ENCODE data around the gene GNB5. TPM values are rescaled to one million over a fixed set of nuclear protein-coding genes. Genes with fewer than 3 reads are reported as not detected.

The GNB5 gene
- total RNA-seq, 1 experiment from 2014 or later, result 29.8 TPM

DNA sequence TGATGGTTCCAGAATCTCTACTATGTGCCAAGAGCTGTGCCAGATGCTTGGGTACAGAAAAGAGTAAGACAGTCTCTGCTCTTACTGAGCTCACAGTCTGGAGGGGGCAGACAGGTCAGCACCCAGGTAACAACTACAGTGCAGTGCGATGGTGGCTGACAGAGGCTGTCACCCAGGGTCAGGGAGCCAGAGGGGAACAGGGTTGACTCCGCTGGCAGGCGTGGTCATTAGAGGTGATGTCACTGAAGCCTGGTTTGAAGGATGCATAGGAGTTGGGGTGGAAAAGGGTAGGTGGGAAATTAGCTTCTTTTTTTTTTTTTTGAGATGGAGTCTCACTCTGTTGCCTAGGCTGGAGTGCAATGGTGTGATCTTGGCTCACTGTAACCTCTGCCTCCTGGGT, 31.5 kb downstream of the GNB5 start:
- Histone ChIP-seq H3K79me2 (ENCODE audit: insufficient read depth, low read length) (no peaks in the 10 kb centered on the region), H4K8ac (replicated peaks; ENCODE audit: insufficient read length, low read depth, low read length) (no peak overlapping the region), H2BK15ac (ENCODE audit: low read depth, low read length) (no peak overlapping the region), H3K27me3 (ENCODE audit: insufficient read depth, low read length) (no peaks in the 10 kb centered on the region), H3K18ac (ENCODE audit: insufficient read length, low read depth, low read length) (no peak overlapping the region), H3K27ac (ENCODE audit: insufficient read length, low read depth, low read length) (no peak overlapping the region), H3K4me2 (ENCODE audit: insufficient read depth, insufficient read length, low read length) (no peak overlapping the region), H3K9ac (ENCODE audit: extremely low read depth, insufficient read length, low read length) (no peak overlapping the region), H2AK5ac (ENCODE audit: insufficient read length, low read length) (no peak overlapping the region), H3K9me3 (ENCODE audit: control insufficient read depth, low read depth, low read length) (no peaks in the 10 kb centered on the region), H2AFZ (ENCODE audit: low read length) (no peak overlapping the region), H3K79me1 (ENCODE audit: insufficient read depth, low read depth, low read length, poor library complexity, severe bottlenecking) (no peaks in the 10 kb centered on the region), H2BK120ac (ENCODE audit: low read depth, low read length, poor library complexity, severe bottlenecking) (no peak overlapping the region), H2BK5ac (ENCODE audit: insufficient read length, low read length) (no peak overlapping the region), H4K5ac (ENCODE audit: insufficient read length, low read depth, low read length) (no peak overlapping the region), H3K4me1 (ENCODE audit: insufficient read depth, low read length) (no peaks in the 10 kb centered on the region), H2BK12ac (ENCODE audit: insufficient read length, low read depth, low read length) (no peak overlapping the region), H3K23ac (ENCODE audit: insufficient read length, low read depth, low read length) (no peak overlapping the region), H3K23me2 (ENCODE audit: insufficient read length, low read depth, low read length, poor library complexity, severe bottlenecking) (no peaks in the 10 kb centered on the region), H3K4ac (ENCODE audit: low read depth, low read length) (no peak overlapping the region), H2BK20ac (ENCODE audit: low read depth, low read length, poor library complexity, severe bottlenecking) (no peak overlapping the region), H4K91ac (ENCODE audit: insufficient read length, low read depth, low read length) (no peak overlapping the region), H4K20me1 (ENCODE audit: control insufficient read depth, insufficient read depth, insufficient read length) (no peaks in the 10 kb centered on the region), H3K14ac (ENCODE audit: insufficient read depth, low read length) (no peak overlapping the region), H3K56ac (ENCODE audit: insufficient read length, low read depth, low read length) (no peak overlapping the region), H3T11ph (ENCODE audit: low read length) (no peak overlapping the region)
- no peak overlapping the region for H3K4me3 Mint-ChIP-seq
- TF ChIP-seq, protein P1, sequence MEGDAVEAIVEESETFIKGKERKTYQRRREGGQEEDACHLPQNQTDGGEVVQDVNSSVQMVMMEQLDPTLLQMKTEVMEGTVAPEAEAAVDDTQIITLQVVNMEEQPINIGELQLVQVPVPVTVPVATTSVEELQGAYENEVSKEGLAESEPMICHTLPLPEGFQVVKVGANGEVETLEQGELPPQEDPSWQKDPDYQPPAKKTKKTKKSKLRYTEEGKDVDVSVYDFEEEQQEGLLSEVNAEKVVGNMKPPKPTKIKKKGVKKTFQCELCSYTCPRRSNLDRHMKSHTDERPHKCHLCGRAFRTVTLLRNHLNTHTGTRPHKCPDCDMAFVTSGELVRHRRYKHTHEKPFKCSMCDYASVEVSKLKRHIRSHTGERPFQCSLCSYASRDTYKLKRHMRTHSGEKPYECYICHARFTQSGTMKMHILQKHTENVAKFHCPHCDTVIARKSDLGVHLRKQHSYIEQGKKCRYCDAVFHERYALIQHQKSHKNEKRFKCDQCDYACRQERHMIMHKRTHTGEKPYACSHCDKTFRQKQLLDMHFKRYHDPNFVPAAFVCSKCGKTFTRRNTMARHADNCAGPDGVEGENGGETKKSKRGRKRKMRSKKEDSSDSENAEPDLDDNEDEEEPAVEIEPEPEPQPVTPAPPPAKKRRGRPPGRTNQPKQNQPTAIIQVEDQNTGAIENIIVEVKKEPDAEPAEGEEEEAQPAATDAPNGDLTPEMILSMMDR (conservative IDR thresholded peaks at IDR 0.05), result no peak
- no peaks in the 10 kb centered on the region for H3K27me3 Mint-ChIP-seq (ENCODE audit: low read depth)
- DNase-seq, result no peak
- peaks cover 2 to 9% (median 3%) of the 10 kb centered on the region in 3 experiments; a peak in 5 of 7 replicates for H3K36me3 Mint-ChIP-seq (ENCODE audit: insufficient read depth in 1 of 3, low read depth in 3 of 3)
- peak overlapping the region in 2 of 3 experiments; percentile 38 to 44; a peak in 2 of 7 replicates for H3K27ac Mint-ChIP-seq
- no peaks in the 10 kb centered on the region for H3K9me3 Mint-ChIP-seq
- no CpG with 5 or more reads among the region's 3 CpGs for WGBS (ENCODE audit: extremely low coverage, insufficient read length, low lambda C conversion rate)
- H3K4me1 Mint-ChIP-seq, result peaks cover 0 to 11% of the 10 kb centered on the region in 2 experiments; a peak in 1 of 4 replicates

Measured in H9 (cell line).